ENCODE results near the gene CRHR1.

The CRHR1 gene

DNA sequence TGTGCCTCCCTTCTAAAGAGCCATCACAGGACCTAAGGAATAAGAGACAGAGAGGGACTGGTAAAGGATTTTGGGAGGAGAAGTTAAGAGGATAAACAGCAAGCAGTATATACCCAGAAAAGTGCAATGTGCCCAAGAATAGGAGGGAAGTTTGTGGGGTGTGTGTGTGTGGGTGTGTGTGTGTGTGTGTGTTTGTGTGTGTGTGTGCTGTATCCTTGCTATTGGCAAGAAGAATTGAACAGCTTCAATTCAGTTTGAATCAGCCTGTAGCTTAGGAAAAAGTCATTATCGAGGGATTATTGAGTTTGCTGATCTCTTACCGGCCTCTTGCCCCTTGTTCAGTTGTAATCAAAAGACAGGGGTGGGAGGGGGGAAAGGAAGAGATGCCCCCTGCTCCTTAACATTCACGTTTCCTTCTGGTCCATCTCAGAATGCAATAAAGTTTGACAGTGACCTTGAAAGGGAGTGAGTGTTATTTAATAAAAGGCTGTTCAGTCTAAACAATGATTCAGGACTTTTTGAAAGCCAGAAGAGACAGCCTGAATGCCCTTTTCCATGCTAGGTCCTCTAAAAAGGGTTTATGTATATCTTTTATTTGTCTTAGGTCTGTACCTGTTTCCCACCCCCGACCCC, 86.3 kb downstream of the CRHR1 start:
- DNase-seq = no peak

DNA sequence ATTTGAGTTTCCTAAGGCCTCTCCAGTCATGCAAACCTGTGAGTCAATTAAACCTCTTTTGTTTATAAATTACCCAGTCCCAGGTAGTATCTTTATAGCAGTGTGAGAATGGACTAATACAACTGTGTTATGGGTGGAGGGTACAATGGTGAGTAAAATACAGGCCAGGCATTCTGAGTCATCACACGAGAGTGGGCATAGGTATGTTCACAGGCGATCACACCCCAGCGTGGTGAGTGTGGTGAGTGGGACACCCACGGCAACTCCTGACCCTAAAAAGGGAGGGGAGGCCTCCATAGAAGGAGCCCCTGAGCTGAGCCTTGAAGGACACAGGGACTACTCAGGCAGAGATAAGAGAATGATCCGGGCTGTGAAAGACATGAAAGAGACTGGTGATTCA, 87.6 kb downstream of the CRHR1 start:
- no peak for DNase-seq

DNA sequence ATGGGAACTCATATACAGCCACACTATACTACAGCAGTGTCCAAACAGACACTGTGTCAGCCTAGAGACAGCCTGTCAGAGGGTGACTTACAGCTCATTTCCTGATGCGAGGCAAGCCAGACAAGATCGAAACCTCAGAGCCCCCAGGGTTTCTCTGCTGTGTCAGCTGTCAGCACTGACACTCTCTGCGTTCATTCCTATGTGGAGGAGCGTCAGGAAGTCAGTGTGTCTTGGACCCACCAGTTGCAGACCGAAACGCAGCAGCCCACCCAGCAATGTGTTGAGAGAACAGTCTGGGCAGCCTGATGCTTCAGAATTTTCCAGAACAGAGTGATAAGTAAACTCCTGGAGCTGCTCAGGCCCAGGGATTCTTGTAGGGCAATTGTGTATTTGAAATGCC, 89.6 kb downstream of the CRHR1 start:
- DNase-seq = no peak

DNA sequence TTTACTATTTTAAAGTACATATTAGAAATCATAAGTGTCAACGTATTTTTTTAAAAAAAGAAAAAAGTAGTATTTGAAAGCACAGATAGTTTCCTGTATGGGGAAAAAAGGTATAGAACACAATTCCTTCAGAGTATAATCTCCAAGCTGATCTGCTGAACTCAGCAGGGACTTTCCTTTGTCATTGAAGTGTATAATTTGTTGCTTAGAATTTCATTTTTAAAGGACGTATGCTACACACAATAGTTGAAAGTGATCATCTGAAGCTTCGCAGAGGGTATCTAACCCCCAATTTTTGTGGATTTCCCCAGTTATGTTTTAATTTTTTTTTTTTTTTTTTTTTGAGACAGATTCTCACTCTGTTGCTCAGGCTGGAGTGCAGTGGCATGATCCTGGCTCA, 90.0 kb downstream of the CRHR1 start:
- DNase-seq = no peak

DNA sequence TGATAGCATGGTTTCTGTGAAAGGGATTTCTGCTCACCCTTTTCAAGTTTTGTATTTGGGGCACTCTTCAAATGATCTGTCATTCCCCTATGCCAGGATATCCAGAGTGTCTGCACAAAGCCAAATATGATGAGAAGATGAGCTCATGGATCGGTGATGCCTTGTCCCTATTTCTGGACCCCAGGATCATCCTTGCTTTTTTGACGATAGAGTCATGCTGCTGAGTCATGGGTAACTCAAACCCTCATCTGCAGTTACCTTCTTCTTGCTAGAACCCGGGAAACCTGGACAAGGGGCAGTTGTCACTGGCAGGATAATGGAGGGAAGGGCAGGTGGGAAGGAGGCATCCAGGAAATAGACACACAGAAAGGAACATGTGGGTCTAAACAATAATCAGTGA, 92.4 kb downstream of the CRHR1 start:
- DNase-seq = no peak

DNA sequence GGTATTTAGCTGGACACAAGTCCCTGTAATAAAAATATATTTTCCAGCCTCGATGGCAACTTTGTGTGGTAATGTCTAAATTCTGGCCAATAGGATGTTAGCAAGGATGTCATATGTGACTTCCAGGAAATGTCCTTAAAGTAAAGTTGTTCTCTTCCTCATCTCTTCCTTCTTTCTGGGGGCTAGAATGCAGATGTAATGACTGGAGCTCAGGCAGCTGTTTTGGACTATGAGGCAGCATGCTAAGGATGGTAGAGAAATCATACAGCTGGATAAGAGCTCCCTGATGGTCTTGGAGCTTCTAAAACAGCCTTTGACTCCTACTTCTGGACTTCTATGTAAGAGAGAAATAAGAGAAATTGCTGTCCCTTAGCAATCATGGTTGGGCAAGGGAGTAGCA, 93.3 kb downstream of the CRHR1 start:
- no peak for DNase-seq

DNA sequence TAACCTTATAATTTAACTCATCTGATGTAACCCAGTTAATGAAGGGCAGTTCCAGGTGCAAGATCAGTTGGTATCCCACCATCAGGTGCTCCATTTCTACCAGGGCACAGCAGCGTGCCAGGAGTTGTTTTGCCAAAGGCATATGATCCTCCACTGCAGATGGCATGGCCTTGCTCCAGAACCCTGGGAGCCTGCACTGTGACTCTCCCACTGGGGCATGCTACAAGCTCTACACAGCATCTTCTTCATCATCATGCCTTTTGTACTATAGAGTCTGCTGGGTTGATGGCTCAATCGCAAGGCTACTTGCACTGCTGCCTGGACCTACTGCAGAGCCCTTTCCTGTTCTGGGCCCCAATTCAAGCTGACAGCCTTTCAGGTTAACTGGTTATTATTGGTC, 98.9 kb downstream of the CRHR1 start:
- DNase-seq = no peak

All from NCI-H2029 (cell line).